Tibial nerve (tissue), 4 donors: Measurements from ENCODE around the gene WNT7A.

Experiments used
- EP300 ChIP-seq, 2 donors: sonication (generic); formaldehyde crosslinking; IDR thresholded peaks; one replicate each; pipeline ENCODE4 v1.6.1; 2017; ENCODE audit warnings: antibody characterized with exemption in 2 of 2, mild to moderate bottlenecking in 1 of 2
- POLR2A ChIP-seq, 2 donors: fragments of 450-650 bp; IDR thresholded peaks; one replicate each; pipeline ENCODE4 v1.6.1; 2017; ENCODE audit warnings: antibody characterized with exemption in 2 of 2, mild to moderate bottlenecking in 2 of 2, moderate library complexity in 2 of 2
- TF ChIP-seq, protein P1 (sequence below), 5 experiments: fragments of 200-600 bp in 3 of 5; fragments of 450-650 bp in 2 of 5; sonication (generic) in 3 of 5; IDR thresholded peaks; one replicate each; pipeline ENCODE4 v1.5.1; 2016 to 2019; ENCODE audit warnings: antibody characterized with exemption in 5 of 5, mild to moderate bottlenecking in 3 of 5, moderate library complexity in 2 of 5

DNA sequence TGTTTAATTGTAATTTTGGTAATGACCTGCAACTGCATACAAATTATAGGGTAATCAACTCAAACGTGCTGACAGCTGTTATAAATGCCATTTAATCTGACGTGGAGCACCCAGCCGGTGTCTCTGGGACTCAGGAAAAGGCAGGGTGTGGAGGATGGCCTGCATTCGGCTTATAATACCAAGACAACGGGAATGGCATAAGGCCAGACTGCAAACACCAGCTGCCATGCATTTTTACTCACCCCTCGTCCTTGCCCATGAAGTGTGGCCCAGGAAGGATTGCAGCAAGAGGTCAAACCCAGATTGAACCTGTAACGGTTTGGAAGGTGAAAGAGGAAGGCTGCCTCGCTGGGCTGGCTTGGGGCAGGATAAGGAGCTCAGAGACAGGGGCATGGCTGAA, 96.4 kb downstream of the WNT7A start:
- TF ChIP-seq, protein P1, sequence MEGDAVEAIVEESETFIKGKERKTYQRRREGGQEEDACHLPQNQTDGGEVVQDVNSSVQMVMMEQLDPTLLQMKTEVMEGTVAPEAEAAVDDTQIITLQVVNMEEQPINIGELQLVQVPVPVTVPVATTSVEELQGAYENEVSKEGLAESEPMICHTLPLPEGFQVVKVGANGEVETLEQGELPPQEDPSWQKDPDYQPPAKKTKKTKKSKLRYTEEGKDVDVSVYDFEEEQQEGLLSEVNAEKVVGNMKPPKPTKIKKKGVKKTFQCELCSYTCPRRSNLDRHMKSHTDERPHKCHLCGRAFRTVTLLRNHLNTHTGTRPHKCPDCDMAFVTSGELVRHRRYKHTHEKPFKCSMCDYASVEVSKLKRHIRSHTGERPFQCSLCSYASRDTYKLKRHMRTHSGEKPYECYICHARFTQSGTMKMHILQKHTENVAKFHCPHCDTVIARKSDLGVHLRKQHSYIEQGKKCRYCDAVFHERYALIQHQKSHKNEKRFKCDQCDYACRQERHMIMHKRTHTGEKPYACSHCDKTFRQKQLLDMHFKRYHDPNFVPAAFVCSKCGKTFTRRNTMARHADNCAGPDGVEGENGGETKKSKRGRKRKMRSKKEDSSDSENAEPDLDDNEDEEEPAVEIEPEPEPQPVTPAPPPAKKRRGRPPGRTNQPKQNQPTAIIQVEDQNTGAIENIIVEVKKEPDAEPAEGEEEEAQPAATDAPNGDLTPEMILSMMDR (IDR thresholded peaks at IDR 0.05), result no peak
- no peak for TF ChIP-seq POLR2A (IDR thresholded peaks at IDR 0.05)
- TF ChIP-seq EP300 (IDR thresholded peaks at IDR 0.05), result no peak
